HS-5 (cell line): Measurements from ENCODE around the gene CHSY3.

ENCODE experiments used
- DNase-seq: peaks from one replicate; pipeline ENCODE4 v3.0.0-alpha.2; 2012; ENCODE audit warnings: low read depth

CHSY3 gene

DNA sequence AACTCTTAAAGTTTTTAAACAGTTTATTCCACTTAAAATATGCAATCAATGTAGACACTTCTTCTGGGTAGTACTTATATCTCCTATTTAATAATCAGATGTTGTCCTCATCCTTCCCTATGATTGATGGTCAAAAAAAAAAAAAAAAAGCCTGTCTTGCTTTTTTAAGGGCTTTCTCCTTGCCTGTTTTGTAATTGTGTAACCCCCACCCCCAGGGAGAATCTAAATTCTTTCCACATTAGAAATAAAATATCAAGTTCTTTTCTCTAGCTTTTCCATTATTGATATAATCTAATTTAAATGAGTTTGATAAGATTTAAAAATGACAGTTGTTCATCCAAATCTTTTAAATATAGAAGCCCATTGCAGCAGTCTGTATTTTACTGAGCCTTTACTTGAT is 119.7 kb downstream of the CHSY3 start:
- no peak for DNase-seq

DNA sequence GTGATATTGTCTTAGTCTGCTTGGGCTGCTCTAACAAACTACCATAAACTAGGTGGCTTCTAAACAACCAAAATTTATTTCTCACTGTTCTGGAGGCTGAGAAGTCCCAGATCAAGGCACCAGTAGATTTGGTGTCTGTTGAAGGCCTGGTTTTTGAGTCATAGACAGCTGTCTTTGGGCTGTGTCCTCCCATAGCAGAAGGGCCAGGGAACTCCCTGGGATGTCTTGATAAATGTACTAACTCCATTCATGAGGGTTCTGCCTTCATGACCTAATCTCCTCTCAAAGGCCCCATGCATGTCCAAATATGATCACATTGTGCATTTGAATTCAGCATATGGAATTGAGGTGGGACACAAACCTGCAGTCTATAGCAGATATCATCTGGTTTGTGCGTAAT is 121.2 kb downstream of the CHSY3 start:
- DNase-seq: no peak

DNA sequence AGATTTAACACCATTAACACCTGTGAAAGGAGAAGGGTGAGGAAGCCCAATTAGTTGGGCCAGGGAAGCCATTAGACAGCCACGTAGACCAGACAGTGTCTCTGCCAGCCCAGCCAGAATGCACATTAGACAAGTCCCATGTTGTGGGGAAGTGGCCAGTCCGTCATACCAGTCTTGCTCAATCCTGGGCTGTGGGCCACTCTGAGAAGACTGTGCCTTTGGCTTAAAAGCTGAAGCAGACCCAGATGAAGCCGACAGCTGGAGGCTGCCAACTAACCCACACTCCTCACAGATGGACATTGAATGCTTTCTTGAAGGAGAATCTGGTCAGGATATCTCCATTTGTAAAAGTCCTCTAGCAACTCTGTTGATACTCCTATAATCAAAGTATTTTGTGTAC is 128.5 kb downstream of the CHSY3 start:
- DNase-seq: no peak

DNA sequence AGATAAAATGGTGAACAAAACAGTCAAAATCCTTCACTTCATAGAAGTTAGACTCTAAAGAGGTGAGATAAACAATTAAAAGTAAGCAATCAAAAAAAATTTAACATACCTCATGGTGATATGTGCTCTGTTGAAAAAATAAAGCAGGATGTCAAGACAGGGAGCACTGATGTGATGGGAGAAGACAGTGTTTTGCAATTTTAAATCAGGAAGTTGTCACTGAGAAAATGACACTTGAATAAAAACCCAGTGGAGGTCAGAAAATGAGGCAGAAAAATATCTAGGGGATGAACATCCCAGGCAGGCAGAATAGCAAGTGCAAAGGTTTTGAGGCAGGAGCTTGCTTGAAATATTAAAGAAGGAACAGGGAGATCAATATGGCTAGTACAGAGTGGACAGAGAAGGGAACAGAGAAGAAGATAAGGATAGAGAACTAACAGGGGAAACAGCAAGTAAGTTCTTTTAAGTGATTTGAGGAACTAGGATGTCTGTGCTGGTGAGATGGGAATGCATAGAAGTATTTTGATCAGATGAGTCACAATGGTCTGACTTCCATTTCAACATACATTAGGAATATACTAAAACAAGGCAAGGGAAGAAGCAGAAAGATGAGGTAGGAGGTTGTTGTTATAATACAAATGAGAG is 130.4 kb downstream of the CHSY3 start:
- DNase-seq: peak; percentile 22

DNA sequence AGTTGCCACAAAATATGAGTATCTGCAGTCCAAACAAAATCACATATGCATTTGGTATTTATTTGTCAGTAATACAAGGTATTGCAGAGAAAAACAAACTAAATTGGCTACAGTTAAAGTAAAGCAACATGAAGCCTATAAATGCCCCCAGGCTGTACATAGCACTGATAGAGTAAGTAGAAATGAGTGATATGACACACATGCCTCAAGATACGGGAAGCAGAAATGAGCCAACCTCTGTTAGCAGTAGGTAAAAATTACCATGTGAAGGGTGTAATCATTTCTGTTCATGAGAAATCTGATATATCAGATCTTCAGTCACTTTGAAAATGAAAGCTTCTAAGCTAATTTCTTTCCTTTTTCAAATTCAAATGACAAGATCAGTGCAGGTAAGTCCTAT is 131.1 kb downstream of the CHSY3 start:
- DNase-seq: no peak

DNA sequence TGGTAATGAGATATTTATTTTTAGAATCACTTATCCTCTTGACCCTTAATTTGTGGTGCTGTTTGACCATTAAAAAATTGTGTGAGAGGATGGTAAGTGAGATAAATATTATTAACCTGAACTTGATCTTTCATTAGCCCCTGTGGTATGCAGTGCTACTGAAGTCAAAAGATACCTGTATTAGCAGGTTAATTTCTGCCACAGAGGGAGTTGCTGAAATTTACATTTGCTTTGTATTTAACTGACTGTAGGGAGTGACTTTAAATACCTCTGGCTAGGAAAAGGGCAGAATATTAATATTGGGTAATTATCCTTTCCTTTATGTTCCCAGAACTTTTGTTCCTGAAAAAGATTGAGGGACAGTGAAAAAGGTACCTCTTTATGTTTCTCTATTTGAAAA is 133.6 kb downstream of the CHSY3 start:
- no peak for DNase-seq

DNA sequence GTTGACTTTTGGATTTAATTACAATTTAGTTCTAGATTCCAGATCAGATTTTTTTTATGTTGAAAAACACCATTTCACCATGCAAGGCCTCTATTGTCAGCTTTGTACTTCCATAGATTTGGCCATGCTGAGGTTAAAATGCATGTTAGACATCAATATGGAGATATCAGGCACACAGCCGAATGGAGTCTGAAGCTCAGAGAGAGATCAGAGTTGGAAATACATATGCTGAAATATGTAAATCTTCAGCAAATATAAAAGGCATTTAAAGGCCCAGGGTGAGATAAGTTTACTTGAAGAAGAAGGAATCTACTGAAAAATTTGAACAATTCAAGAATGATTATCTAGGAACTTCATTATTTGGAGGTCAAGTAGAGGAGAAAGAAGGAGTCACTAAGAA is 139.6 kb downstream of the CHSY3 start:
- DNase-seq: no peak

DNA sequence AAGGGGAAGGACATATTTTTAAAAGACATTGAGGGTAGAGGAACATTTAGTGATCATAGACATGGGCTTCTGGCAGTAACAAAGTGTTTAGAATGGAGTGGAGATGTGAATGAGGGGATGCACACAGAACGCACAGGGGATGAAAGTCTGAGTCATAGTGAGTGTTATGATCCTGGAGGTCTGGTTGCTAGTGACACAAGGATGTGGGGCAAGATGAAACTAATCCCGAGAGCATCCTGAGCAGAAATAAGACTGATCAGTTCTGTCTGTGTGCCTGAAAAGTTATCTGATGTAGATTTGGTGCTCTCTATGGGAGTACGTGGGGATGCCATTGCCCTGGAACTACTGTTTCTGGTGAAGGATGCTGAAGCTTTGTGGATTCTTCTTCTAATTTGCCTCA is 141.1 kb downstream of the CHSY3 start:
- no peak for DNase-seq

DNA sequence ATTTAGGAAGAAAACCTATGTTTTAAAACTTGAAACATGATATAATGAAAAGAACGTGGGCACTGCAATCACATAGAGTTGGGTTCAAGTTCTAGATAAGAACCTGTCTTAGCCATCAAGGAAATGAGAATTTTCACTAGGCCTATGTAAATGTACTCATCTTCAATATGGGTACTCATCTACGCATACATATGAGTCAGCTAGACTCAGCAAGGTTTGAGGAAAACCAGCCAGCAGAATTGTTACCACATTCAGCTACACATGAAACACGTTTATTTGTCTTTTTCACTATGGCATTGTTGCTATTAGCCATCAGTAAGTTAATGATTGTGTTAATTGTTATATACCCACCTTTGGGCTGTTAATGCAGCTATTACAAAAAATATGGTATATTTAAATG is 146.3 kb downstream of the CHSY3 start:
- no peak for DNase-seq

DNA sequence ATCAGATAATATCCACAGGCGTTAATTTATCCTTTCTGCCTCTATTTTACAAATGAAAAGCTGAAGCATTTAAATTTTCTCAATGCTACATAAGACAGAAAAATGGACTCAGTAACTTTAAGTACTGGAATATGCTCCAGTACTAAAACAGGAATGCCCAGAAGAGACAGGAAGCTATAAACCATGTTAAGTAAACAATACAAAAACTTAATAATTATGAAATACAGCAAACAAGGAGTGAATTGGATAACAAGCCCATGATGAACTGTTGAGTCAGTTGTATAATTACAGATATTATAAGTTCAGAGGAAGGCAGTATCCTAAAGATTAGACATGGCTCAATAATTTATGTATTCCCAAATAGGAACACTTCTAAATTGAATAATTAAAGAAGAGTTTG is 148.5 kb downstream of the CHSY3 start:
- no peak for DNase-seq

DNA sequence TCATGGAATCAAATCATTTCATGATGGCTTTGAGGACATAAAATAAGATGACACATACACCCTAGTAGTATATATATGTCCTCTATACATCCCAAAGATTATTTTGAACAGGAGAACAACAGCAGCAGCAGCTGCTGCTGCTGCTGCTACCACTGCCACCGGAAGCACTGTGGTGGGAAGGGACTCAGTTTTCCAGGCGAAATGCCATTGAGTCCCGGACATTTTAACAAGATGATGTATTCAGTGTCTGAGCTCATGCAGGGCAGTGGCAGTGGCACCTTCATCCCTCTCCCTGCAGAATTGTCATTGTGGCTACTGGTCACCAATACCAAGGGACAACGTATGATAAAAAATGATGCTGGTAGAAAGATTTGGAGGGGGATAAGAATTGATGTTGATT is 151.3 kb downstream of the CHSY3 start:
- no peak for DNase-seq

DNA sequence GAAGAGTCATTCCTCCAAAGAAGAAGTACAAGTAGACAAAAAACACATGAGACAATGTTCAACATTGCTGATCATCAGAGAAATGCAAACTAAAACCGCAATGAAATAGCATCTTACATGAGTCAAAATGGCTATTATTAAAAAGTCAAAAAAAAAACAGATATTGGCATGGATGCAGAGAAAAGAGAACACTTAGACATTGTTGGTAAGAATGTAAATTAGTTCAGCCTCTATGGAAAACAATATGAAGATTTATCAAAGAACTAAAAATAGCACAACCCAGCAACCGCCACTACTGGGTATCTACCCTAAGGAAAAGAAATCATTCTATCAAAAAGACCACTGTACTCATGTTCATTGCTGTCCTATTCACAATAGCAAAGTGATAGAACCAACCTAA is 157.5 kb downstream of the CHSY3 start:
- DNase-seq: no peak

DNA sequence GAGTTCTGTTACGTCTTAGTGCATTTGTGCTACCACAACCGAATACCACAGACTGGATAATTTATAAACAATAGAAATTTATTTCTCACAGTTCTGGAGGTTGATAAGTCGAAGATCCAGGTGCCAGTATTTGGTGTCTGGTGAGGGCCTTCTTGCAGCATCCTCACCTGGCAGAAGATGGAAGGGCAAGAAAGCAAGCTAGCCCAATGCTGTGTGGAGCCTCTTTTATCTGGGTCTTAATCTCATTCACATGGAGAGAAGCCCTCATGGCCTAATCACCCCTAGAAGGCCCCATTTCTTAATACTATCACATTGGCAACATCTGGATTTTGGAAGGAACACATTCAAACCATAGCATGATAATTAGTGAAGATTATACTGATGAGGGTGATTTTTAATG is 159.3 kb downstream of the CHSY3 start:
- DNase-seq: no peak

DNA sequence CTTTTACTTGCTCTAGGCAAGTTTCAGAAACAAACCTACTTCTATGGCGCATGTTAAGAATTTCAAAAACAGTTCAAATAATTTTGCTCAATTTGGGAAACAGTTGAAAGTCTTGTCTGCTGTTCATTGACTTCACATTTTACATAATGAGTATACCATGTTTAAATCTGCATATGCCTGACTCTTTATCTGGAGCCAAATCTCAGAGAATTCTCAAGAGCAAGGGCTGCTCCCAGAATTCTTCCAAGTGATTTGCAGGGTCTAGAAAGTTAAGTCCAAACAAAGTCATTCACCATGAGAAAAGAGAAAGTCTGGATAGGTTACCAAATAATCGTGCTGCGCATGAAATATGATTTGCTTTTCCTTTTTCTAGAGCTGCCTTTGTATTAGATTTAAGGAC is 160.2 kb downstream of the CHSY3 start:
- no peak for DNase-seq

DNA sequence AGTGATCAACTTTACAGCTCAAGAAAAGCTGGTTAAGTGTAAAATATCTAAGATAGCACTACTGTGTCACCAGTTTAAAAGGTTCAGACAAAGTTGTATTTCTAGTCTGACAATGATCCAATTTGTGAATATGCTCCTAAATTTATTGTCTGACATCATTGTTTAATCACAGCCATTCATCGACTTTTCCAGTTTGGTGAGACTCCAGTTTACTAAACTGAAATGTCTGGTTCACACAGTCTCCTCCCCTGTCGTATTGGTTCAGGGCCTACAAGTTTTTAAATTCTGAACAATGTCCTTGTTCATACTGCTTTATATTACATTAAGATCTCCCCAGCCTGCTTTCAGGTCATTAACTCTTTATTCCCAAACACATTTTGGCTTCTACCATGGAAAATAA is 161.4 kb downstream of the CHSY3 start:
- no peak for DNase-seq

DNA sequence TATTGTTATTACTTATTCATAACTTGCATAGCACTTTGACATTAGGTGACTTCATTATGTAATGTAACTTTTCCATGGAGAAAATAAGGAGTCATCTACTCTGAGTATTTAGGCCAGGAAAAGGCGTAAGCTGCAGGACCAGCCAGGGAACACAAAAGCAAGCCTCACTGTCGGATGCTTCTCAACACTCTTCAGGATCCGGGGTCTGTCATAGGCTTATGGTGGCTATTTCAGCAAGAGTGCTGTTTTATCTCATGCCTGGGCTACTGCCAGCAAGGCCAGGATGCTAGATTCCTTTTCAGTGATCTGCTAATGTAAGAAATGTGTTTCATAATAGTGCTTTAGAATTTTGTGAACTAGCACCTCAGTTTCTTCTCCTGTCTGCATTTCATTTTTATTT is 162.4 kb downstream of the CHSY3 start:
- DNase-seq: no peak

DNA sequence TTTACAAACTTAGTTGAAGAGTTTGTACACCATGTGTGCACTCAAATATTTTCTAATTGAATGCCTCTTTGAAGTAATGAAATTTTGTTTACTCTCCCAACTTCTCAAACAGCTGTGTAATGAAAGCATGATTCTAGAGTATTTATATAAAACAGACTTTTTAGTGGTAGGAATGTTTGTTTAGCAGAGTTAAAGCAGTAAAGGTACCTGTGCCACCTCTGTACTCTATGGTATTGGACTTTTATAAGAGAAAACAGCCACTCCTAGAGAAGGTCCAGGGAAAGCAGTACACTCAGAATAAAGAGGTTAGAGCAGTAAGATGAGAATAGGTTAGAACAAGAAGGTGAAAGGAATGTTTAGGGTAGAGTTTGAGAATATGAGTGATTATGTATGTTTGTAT is 163.1 kb downstream of the CHSY3 start:
- no peak for DNase-seq

DNA sequence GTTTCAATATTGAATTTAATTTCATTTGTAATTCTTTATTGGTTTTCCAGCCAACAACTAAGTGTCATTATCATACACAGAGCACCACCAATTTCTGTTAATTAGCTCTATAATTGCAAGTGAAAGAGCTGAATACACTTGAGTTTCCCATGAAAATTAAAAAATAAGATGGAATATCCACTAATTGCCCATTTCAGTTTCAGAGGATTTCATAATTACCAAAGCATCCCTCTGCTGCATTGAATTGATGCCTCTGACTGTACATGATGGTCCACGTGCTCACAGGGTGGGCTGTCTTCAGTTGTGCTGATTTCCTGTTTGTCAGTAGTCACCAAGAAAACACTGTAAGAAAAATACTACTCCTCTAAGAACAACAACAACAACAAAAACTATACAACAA is 163.8 kb downstream of the CHSY3 start:
- no peak for DNase-seq

DNA sequence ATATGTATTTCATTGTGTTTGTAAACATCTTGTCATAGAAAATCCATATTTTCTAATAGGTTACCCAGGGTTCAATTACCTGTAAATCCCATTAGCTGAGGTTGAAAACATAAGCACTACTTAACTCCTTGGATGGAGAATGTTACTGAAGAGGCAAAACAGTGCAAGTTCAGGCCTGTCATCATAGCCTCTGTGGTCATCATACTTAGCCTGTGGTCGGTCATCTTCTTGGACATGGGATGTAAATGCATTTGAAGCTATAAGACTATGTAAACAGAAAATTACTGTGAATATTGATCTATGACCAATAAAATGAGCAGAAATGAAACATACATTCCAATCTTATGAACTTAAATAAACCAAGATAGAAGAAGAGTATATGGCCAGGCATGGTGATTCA is 164.7 kb downstream of the CHSY3 start:
- peak; percentile 53 for DNase-seq

DNA sequence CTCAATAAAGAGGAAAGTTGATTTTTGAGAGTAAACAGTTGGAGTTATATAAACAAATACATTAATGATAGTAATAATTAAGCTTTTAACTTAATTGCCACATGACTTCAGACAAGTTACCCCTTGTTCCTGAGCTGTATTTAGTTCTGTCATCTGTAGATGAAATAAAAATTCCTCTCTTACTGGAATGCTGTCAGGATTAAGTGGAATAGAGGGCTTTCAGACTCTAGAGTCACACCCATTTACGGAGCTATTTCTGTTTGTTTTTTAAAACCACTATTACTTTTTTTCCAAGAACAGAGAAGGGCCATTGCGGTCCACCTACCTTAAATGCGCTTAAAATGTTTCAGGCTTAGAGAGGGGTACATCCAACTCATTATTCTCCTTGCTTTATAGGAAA is 170.6 kb downstream of the CHSY3 start:
- DNase-seq: no peak

DNA sequence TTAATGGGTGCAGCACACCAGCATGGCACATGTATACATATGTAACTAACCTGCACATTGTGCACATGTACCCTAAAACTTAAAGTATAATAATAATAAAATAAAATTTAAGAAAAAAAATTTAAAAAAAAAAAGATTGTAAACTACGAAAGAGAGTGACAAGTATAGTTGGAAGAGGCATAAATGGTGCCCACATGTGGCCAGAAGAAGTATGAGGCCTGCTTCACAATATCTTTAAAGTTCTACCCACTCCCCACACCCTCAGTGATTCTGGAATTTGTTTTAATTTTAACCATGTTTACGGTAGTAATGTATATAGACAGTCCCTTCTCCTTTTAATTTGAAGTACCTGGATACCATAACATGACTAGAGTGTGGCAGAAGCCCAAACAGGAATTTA is 172.7 kb downstream of the CHSY3 start:
- DNase-seq: no peak

DNA sequence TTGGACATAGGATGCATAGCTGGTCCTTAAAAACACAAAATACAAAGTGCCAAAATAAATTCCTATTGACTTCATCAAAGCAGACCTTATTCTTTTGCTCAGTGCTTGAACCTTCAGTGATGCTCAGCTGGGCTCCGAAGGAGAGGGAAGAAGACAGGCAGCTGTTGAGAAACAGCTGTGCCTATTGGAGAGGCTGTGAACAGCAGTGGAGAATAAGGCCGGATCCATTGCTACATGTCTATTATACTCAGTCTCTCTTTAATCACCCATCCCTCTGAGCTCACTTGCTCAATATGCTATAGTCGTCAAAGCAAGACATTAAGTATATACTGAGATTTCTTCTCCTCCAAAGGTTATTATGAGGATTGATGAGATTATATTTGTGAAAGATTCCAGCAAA is 174.4 kb downstream of the CHSY3 start:
- DNase-seq: no peak

DNA sequence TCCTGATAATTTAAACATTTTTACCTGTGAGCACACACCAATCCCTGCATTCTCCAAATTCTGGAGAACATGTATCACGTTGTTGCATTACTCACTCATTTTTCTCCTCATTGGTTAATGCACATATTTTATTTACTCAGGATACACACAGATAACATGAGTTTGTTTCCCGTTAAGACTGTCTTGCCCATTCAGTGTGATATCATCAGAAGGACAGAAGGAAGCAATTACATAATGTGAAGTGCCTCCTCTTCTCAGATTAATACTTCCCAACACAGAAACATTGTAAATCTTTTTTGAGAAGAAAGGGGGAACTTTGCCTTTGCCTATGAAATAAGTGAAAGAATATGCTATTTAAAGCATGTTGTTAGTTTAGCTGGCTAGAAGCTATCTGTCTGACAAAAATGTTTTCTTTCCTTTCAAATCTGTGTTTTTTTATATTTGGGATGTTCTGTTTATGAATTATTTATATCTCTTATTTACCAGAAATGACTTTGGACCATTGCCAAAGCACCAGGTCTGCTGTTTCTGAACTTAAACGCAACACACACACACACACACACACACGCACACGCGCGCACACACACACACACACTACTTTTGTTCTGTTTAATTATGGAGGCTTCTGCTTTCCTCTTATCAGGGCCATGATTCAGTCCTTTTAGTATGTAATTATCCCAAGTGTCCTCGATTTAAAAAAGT is 186.5 kb downstream of the CHSY3 start:
- no peak for DNase-seq

DNA sequence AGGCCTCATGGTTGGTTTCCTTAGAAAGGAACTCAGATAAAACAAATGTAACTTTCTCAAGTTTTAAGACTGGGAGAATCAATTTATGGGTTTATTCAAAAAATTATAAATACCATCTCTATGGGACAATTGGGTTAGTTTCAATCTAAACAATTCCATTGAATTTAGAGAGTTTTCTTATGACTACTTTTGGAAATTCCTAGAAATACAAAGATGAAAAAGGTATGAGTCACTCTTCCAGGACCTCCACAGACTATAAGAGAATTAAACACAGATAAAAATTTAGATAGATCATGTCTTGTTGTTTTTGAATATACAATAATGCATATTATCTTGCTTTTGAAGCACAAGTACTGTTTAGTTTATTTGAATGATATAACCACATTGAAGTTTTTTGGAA is 188.7 kb downstream of the CHSY3 start:
- DNase-seq: no peak
